ENCODE results near the gene YTHDF1. TPM values are rescaled to one million over a fixed set of nuclear protein-coding genes. Genes with fewer than 3 reads are reported as not detected.

The YTHDF1 gene
- total RNA-seq, 2 donors from 2014 or later: 38.2 to 47.6 TPM

- Mint-ChIP-seq H3K27ac (no peak overlapping the region), H3K27me3 (peaks cover 8 to 16% of the 10 kb centered on the region in 2 donors)
Observed at GRCh38 chr20:63177785-63178445, 38.0 kb downstream of the YTHDF1 start.

DNA sequence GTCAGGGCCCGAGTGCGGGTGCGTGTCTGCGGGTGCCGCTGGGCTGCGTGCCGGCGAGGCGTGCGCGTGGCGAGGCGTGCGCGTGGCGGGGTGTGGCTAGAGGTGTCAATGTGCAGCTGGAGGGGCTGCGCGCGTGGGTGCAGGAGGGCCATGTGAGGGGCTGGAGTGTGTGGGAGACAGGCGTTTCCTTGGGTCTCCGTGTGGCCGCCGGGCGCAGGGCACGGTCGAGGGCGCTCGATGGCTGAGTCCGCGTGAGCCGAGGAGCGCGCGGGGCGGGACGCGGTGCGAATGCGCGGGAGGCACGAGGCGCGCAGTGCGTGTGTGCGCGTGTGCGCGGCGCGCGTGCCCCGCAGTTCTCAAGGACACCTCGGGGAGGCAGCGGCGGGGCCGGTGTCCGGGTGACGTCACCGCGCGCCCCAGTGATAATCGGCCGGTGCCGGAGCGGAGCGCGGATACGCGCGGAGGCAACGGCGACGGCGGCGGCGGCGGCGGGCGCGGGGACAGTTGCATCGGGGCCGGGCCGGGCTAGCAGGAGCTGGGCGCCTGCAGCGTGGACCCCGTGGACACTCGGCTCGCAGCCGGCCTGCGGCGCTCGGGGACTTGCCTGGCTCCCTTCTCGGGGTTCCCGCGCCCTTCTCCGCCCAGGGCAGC lies 38.7 kb downstream of the YTHDF1 start:
- Mint-ChIP-seq H3K27ac (no peak overlapping the region), H3K36me3 (no peaks in the 10 kb centered on the region), H3K4me1 (ENCODE audit: low read depth in 2 of 2) (peaks cover 0 to 7% of the 10 kb centered on the region in 2 donors), H3K9me3 (no peaks in the 10 kb centered on the region), H3K27me3 (peaks cover 12 to 17% of the 10 kb centered on the region in 2 donors), H3K4me3 (no peak overlapping the region)
- no peak for DNase-seq (ENCODE audit: low spot score)
- ATAC-seq: no peak

More at GRCh38 chr20:63177785-63178445, 38.0 kb downstream of the YTHDF1 start:
- ATAC-seq: no peak
- H3K36me3 Mint-ChIP-seq: no peaks in the 10 kb centered on the region
- no peaks in the 10 kb centered on the region for H3K9me3 Mint-ChIP-seq
- H3K4me1 Mint-ChIP-seq (ENCODE audit: low read depth in 2 of 2): peaks cover 0 to 7% of the 10 kb centered on the region in 2 donors
- DNase-seq (ENCODE audit: low spot score): no peak
- H3K4me3 Mint-ChIP-seq: peak overlapping the region; percentile 27

DNA sequence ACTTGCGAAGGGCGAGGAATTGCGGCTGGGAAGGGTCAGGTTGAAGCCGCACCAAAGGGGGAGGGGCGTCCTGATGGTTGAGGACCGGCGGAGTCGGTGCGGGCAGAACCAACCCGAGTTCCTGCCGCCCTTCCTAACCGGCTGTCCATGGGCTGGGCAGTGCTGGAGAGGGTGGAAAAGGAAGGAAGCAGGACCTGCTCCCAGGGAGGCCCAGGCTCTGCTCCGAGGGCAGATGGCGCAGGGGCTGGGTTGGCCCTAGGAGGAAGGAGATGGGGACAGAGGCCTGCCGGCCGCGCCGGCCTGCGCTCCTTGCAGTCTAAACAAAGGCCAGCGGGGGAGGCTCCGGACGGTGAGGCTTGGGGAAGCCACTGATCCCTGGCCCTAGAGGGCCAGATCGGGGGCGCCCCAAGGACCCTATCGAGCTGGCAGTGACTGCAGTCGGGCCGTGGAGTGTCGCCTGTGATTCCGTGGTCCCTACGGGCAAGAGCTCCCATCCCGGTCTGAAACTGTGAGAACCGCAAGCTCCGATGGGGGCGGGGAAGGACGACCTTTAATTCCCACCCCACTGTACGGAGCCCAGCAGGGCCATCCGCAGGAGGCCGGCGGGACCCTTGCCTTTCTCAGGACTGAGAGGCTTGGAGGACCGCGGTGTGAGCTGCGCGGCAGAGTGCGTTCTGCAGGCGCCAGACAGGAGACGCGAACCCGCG lies 39.4 kb downstream of the YTHDF1 start:
- H3K36me3 Mint-ChIP-seq: no peaks in the 10 kb centered on the region
- peaks cover 18 to 24% of the 10 kb centered on the region in 2 donors for H3K27me3 Mint-ChIP-seq
- no peaks in the 10 kb centered on the region for H3K9me3 Mint-ChIP-seq
- H3K4me3 Mint-ChIP-seq: peak overlapping the region; percentile 44
- DNase-seq (ENCODE audit: low spot score): no peak
- peaks cover 0 to 10% of the 10 kb centered on the region in 2 donors for H3K4me1 Mint-ChIP-seq (ENCODE audit: low read depth in 2 of 2)
- ATAC-seq: no peak
- H3K27ac Mint-ChIP-seq: peak overlapping the region; percentile 64 to 71

DNA sequence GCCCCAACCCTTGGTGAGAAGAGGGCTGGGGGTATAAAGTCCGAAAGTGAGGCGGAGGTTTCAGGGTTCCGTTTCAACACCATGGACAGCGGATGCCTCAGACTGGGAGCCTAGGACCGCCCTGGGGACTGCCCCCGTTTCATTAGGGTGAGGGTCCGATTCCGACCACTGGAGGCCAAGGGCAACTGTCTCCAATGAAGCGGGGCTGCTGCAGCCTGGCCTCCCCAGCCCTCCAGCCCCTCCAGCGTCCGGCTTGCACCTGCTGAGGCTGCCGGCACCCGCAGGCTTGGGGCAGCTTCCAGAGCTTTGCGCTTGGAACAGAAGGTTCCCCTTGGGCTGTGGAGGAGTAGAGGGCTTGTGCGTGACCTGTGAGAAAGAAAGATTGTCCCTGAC lies 39.9 kb downstream of the YTHDF1 start:
- no peaks in the 10 kb centered on the region for H3K36me3 Mint-ChIP-seq
- peaks cover 0 to 11% of the 10 kb centered on the region in 2 donors for H3K4me1 Mint-ChIP-seq (ENCODE audit: low read depth in 2 of 2)
- ATAC-seq (no peak), DNase-seq (ENCODE audit: low spot score) (no peak)
- peaks cover 23 to 26% of the 10 kb centered on the region in 2 donors for H3K27me3 Mint-ChIP-seq
- H3K4me3 Mint-ChIP-seq: peak overlapping the region; percentile 44
- H3K9me3 Mint-ChIP-seq: no peaks in the 10 kb centered on the region
- H3K27ac Mint-ChIP-seq: peak overlapping the region; percentile 64 to 71

DNA sequence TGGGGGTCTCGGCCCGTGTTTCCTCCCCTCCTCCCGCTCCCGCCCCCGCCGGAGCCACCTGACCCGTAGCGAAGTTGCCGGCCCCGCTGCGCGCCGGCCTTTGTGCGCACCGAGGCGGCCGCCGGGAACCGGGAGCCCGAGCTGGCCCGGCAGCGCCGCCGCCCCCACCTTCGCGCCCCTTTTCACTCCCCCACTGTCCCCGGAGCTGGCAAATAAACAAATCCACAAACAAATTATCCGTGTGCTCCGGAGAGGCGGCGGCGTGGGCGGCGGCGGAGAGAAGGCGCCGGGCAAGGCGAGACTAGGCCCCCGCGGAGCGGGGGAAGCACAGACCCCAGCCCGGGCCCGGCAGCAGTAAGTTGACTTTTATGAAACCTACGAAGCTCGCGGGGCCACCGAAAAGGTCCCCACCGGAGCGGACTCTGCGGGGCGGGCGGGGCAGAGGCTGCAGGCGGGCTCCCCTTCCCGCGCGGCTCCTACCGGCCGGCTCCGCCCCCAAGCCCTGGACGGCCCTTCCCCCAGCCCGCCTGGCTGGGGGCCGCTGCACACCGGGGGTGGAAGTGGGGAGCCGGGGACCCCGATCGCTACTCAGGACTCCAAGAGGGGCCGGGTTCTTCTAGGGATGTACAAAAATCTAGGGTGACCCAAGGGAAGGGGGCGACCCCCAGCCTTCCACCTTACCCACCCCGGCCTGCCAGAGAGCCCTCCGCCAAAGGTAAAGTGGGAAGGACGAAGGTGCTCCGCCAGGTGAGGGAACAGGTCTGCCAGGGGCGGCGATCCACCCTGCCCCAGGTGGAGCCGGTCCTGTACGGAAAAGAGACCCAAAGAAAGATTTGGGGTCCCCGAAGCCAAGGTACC lies 40.7 kb downstream of the YTHDF1 start:
- H3K4me1 Mint-ChIP-seq (ENCODE audit: low read depth in 2 of 2): peaks cover 0 to 7% of the 10 kb centered on the region in 2 donors
- no peaks in the 10 kb centered on the region for H3K9me3 Mint-ChIP-seq
- H3K27ac Mint-ChIP-seq: no peak overlapping the region
- DNase-seq (ENCODE audit: low spot score) (no peak), ATAC-seq (no peak)
- no peaks in the 10 kb centered on the region for H3K36me3 Mint-ChIP-seq
- H3K27me3 Mint-ChIP-seq: peaks cover 22 to 23% of the 10 kb centered on the region in 2 donors
- H3K4me3 Mint-ChIP-seq: no peak overlapping the region

- Mint-ChIP-seq H3K36me3 (no peaks in the 10 kb centered on the region), H3K4me1 (ENCODE audit: low read depth in 2 of 2) (peaks cover 0 to 7% of the 10 kb centered on the region in 2 donors), H3K4me3 (no peak overlapping the region), H3K27ac (no peak overlapping the region), H3K27me3 (peaks cover 20 to 23% of the 10 kb centered on the region in 2 donors), H3K9me3 (no peaks in the 10 kb centered on the region)
- no peak for ATAC-seq
- no peak for DNase-seq (ENCODE audit: low spot score)
Observed at GRCh38 chr20:63174309-63175037, 41.5 kb downstream of the YTHDF1 start.

DNA sequence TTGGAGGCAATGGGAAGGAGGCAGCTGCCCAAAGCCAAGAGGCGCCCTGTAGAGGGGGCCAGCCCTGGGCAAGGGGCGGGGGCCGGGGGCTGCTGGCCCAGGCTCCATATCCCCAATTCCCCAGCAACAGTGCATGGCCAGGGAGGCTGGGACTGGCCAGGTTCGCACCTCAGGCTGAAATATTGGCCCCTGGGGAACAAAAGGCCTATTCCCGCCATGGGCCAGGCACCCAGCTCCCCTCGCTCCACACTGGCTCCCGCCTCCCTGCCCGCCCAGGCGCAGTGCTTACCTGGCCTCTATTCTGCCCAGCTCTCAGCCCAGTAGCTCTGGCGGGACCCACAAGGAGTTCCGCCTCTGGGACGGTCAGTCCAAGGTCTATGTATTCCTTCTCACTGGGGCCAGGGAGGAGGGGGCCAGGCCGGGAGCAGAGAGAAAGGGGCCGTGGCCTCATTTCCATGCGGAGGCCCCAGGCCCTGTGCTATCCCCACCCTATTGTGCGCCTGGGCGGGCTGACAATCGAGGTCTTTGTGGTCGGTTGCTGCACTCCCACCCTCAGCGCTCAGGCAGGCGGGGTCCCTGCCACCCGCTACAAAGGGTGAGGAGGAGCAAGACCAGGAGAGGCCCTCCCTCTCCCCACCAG lies 42.3 kb downstream of the YTHDF1 start:
- no peaks in the 10 kb centered on the region for H3K9me3 Mint-ChIP-seq

GRCh38 chr20:63172726-63173125 lies 43.2 kb downstream of the YTHDF1 start:
- Mint-ChIP-seq H3K36me3 (no peaks in the 10 kb centered on the region), H3K4me1 (ENCODE audit: low read depth in 2 of 2) (peaks cover 0 to 7% of the 10 kb centered on the region in 2 donors), H3K27ac (no peak overlapping the region), H3K4me3 (no peak overlapping the region), H3K9me3 (no peaks in the 10 kb centered on the region), H3K27me3 (peaks cover 19 to 23% of the 10 kb centered on the region in 2 donors)
- ATAC-seq: no peak
- DNase-seq (ENCODE audit: low spot score): no peak

More for the DNA sequence above, 42.3 kb downstream of the YTHDF1 start:
- no peak overlapping the region for H3K4me3 Mint-ChIP-seq
- ATAC-seq (no peak), DNase-seq (ENCODE audit: low spot score) (no peak)
- no peak overlapping the region for H3K27ac Mint-ChIP-seq
- H3K4me1 Mint-ChIP-seq (ENCODE audit: low read depth in 2 of 2): peaks cover 0 to 7% of the 10 kb centered on the region in 2 donors
- H3K36me3 Mint-ChIP-seq: no peaks in the 10 kb centered on the region
- peaks cover 19 to 23% of the 10 kb centered on the region in 2 donors for H3K27me3 Mint-ChIP-seq

DNA sequence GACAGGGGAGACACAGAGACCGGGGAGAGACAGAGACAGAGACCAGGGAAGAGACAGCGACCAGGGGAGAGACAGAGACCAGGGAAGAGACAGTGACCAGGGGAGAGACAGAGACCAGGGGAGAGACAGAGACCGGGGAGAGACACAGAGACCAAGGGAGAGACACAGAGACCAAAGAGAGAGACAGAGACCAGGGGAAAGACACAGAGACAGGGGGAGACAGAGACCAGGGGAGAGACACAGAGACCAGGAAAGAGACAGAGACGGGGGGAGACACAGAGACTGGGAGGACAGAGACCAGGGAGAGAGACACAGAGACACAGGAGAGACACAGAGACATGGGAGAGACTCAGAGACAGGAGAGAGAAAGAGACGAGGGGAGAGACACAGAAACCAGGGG lies 43.9 kb downstream of the YTHDF1 start:
- peaks cover 19 to 23% of the 10 kb centered on the region in 2 donors for H3K27me3 Mint-ChIP-seq
- no peaks in the 10 kb centered on the region for H3K9me3 Mint-ChIP-seq
- no peak for DNase-seq (ENCODE audit: low spot score)
- H3K36me3 Mint-ChIP-seq: no peaks in the 10 kb centered on the region
- ATAC-seq: no peak
- H3K4me3 Mint-ChIP-seq: no peak overlapping the region
- H3K27ac Mint-ChIP-seq: no peak overlapping the region
- peaks cover 0 to 7% of the 10 kb centered on the region in 2 donors for H3K4me1 Mint-ChIP-seq (ENCODE audit: low read depth in 2 of 2)

GRCh38 chr20:63169681-63170080 lies 46.2 kb downstream of the YTHDF1 start:
- ATAC-seq (no peak), DNase-seq (ENCODE audit: low spot score) (no peak)
- peaks cover 0 to 3% of the 10 kb centered on the region in 2 donors for H3K4me1 Mint-ChIP-seq (ENCODE audit: low read depth in 2 of 2)
- H3K9me3 Mint-ChIP-seq: no peaks in the 10 kb centered on the region
- H3K4me3 Mint-ChIP-seq: no peak overlapping the region
- no peak overlapping the region for H3K27ac Mint-ChIP-seq
- no peaks in the 10 kb centered on the region for H3K36me3 Mint-ChIP-seq
- peaks cover 13 to 15% of the 10 kb centered on the region in 2 donors for H3K27me3 Mint-ChIP-seq

DNA sequence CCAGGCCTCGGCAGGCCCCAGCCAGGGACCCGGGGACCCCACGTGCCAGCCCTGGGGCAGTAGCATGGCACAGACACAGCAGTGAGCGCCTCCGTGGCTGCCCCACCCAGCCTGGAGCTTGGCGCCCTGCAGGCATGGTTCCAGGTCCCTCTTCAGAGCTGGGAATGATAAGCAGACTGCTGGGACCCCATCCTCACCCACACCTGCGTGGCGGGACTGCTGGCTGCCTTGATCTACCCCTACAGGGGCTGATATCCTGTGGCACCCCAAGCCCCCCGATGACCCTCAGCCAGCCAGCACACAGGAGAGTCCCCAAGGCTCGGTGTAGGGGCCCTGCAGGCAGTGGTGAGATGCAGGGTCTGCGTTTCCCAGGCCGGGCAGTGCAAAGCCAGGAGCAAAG lies 47.1 kb downstream of the YTHDF1 start:
- Mint-ChIP-seq H3K27ac (no peak overlapping the region), H3K9me3 (no peaks in the 10 kb centered on the region), H3K36me3 (no peaks in the 10 kb centered on the region), H3K27me3 (peaks cover 11 to 15% of the 10 kb centered on the region in 2 donors), H3K4me3 (no peak overlapping the region), H3K4me1 (ENCODE audit: low read depth in 2 of 2) (peaks cover 0 to 3% of the 10 kb centered on the region in 2 donors)
- ATAC-seq: no peak
- no peak for DNase-seq (ENCODE audit: low spot score)

DNA sequence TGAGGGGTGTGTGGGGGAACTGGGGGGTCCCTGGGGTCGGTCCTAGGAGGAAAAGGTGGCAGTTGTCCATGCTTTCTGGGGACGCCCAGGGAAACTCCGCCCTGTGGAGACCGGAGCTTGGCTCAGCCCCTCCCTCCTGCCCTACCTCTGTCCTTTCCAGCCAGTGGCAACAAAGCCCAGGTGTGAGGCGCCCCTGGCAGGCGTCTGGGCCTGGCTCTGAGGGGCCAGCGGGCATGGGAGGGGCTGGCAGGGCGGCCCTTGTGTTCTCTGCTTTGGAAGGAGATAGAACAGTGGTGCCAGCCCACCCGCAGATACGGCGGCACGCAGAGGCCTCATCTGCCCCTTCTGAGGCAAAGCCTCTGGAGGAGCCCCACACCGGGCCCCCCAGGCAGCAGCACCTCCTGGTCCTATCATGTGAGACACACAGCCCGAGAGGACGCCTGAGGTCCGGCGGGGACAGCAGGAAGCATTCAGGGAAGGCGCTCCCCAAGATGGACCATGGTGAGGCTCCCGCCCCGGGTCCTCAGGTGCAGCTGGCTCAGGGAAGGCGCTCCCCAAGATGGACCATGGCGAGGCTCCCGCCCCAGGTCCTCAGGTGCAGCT lies 47.9 kb downstream of the YTHDF1 start:
- Mint-ChIP-seq H3K27me3 (peaks cover 11 to 15% of the 10 kb centered on the region in 2 donors), H3K9me3 (no peaks in the 10 kb centered on the region), H3K36me3 (no peaks in the 10 kb centered on the region), H3K27ac (no peak overlapping the region), H3K4me3 (no peak overlapping the region), H3K4me1 (ENCODE audit: low read depth in 2 of 2) (peaks cover 0 to 3% of the 10 kb centered on the region in 2 donors)
- DNase-seq (ENCODE audit: low spot score) (no peak), ATAC-seq (no peak)

Data from natural killer cell treated with Interleukin-12 subunit alpha and Interleukin-12 subunit beta and Interleukin-15 and Interleukin-18, amount 100 ng/mL, for 72 hours (primary cell).